GM12892 (cell line): Measurements from ENCODE around the gene TBCC.

ENCODE experiments used
- POLR2A ChIP-seq: IDR thresholded peaks from 2 replicates; pipeline ENCODE4 v1.6.1; 2011; ENCODE audit warnings: low read depth, low read length, control low read depth
- TAF1 ChIP-seq: IDR thresholded peaks from 2 replicates; pipeline ENCODE4 v1.6.1; 2011; ENCODE audit warnings: low read depth, mild to moderate bottlenecking, control low read depth, low read length, borderline replicate concordance

GRCh38 chr6:42783876-42784642, 38.2 kb upstream of the TBCC start:
- no peak for TF ChIP-seq POLR2A
- no peak for TF ChIP-seq TAF1
